ENCODE data around the gene RAB3C.

RAB3C gene

DNA sequence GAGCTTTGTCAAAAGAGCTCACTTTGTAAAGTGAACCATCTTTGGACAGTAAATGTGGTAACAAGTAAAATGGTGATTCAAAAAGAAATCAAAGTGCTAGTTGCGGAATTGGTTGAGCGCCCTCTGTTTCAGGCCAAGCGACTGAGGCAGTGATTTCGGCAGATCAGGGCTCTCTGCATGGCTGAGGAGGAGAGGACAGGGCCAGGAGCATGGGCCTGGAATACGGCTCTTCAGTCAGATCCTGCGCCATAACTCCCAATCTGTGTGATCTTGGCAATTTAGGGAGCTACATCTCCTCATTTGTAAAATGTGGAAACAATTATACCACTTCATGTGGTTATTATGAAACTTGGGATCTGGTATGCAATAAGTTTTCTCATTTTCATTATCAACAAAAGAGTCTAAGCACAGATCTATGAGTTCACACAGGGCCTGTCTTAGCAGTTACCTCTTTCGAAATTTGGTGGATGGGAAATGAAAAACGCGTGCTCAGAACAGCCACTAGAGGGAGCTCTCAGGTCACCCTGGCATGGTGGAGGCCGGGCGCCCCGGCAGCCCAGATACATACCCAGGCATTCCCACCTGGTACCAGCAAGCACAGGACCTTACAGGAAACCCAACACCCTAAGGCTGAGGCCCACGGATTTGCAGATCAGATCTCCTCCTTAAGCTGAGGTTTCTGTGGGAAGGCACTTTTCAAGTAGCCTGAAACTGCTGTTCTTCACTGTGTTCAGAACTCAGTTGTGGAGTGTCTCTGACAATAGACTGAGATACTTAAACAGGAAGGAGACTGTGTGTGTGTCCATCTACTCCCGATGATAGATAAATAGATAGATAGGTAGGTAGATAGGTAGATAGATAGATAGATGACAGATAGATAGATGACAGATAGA, 303.7 kb downstream of the RAB3C start:
- DNase-seq (ENCODE audit: low read depth) = peak; percentile 38

DNA sequence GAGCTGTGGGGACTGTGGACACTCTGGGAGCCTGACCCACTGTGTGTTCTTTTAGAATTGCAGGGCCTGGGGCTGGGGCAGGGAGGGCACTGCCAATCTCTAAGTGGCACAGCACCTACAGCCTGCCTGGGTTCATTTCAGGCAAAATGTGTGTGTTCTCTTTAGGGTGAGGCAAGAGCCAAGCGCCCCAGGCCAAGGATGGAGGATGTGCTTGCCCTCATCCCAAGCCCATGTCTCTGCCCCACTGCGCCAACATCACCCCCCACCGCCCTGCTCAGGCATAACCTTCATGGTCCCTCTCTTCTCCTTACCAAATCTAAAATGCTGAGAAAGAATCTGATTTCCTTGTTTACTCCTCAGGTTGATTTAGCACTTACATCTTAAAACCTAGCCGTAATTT, 304.4 kb downstream of the RAB3C start:
- no peak for DNase-seq (ENCODE audit: low read depth)

DNA sequence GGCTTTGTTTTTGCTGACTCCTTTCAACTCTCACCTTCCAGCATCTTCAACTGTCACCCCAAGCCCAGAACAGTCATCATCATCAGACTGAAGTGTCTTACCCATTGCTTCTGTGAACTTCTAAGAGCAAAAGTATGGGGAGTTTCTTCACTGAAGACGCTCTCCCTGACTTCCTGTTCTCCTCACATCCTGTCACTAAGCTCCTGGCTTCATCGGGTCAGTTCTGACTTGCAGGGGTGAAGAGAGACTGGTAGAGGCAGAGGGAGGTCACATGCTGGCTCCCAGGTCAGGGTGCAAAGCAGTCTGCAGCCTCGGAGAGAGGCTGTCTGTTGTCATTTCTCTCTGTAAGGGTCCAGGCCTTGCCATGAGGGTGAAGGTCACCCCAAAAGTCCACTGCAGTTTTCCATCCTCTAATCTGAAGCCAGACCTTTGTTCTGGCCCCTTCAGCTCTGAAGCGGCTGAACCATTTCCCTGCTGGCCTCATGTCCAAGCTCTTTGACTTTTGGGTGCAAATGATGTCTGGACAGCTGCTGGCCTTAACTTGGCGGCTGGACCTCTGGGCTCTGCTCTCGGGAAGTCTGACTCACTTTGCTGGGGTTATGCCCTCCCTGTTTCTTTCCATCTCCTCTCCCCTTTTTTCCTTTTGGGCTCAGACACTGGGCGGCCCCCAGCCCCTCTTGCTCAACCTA, 305.0 kb downstream of the RAB3C start:
- DNase-seq (ENCODE audit: low read depth) = no peak

DNA sequence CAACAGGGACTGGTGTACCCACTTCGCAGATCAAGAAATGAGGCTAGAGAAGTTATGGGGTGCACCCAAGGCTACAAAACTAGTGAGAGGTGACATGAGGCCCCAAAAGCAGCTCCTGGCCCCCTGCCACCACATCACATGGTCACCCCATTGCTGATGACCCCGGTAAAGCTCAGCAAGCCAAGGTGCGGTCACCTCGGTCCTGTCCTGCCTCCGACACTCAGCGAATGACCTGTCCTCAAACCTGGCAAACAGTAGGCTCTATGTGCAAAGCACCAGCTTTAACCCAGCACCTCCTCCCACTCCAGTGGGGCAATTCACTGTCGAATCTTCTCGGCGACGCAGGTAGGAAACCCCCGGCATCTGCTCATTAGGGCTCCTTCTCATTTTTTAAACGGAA, 307.4 kb downstream of the RAB3C start:
- no peak for DNase-seq (ENCODE audit: low read depth)

DNA sequence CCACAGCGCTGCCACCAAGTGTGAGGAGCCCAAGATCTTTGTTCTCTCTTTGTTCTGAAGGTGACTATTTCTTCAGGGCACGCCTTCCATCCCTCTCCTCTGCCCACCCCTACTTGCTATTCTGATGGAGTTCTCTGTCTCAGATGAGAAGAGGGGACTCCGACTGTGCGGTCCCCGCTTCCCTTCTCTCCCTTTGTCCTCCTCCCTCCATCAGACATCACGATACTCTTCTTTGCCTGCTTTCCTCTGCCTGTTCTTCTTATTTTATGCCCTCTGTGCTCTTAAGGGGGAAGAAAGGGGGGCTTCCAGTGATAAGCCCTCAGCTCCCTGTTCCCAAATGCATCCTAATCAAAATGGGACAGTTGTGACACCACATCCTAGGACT, 307.8 kb downstream of the RAB3C start:
- no peak for DNase-seq (ENCODE audit: low read depth)

DNA sequence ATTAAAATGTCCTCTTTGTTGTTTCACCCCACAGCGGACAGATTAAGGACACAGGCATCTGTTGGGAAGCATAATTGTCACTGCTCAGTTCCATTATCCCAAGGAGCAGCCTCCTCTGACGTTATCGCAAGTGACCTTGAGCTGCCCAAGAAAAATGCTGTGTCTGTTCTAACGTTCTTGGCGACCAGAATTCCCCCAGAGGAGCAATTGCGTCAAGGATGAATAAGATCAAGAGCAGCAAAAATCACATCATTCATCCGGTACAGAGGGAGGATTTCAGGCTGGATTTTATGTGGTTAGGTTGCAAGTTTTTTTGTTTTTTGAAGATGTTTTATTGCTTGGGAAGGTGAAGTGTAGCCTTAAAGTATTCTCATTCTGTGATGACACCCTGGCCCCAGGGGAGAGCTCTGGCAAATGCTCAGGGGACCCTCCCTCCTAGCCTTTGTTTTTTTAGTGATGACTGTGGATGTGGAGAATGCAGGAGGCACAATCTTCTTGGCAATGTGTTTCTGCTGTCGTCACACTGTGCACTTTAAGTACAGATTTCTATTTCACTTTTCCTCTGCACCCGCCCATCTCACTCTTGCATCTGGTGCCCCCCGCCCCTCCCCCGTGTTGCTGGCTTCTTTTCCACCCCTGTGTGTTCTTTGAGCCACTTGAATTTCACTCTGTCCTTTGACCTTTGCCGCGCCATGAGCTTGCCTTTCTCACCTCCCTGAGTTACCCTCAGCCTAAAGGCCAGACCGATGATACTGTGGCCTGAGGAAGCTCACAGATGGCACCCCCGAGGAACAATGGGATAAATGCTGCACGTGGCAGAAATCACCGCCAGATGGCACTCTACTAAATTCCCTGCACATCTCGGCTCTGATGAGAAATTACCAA, 308.5 kb downstream of the RAB3C start:
- peak; percentile 13 for DNase-seq (ENCODE audit: low read depth)

DNA sequence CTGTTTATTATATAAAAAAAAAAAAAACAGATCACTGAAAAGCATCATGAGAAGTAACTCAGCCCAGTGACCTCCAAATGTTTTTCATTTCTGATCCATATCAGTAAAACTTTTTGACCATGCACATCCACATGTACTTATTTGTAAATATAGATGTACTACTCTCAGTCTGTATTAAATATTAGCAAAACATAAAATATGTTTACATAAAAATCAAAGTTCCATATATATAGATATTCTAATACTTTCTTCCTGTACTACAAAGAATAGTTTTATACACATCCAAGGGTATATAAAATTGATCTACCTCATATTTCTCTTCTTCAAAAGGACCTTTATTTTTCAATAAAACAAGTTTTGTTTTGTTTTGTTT, 309.1 kb downstream of the RAB3C start:
- no peak for DNase-seq (ENCODE audit: low read depth)

DNA sequence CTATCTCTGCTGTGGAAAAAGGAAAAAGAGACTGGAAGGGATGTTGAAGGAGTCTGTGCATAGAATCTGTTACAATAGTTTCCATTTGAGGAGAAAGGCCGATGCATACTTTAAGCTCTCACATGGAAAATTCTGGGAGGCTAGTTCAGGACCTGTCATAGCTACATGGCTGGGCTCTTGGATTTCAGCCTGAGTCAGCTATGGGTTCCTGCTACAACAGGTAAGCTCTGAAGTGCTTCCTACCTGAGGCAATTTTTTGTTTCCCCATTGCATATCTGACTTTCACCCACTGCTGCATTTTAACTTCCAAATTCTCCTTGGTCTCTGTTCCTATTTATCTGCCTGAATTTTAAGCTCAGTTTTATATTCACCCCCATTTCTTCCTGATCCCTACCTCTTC, 310.7 kb downstream of the RAB3C start:
- DNase-seq (ENCODE audit: low read depth) = no peak

DNA sequence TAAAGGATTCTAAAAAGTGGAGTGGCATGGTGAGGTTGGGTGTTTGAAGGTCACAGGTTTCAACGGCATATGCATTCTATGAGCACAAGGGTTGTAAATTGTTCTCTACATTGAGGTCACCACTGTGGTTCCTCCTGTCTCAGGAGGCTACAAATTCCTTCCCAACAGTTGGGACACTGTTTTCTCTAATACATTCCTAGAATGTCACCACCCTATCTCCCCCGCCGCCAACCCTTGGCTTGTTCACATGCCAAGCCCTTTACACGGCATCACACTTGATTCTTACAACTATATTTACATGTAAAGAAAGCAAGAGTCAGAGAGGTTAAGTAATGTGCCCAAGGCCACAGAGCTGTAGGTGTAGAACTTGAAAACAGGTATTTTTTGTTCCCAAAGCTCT, 315.1 kb downstream of the RAB3C start:
- no peak for DNase-seq (ENCODE audit: low read depth)

DNA sequence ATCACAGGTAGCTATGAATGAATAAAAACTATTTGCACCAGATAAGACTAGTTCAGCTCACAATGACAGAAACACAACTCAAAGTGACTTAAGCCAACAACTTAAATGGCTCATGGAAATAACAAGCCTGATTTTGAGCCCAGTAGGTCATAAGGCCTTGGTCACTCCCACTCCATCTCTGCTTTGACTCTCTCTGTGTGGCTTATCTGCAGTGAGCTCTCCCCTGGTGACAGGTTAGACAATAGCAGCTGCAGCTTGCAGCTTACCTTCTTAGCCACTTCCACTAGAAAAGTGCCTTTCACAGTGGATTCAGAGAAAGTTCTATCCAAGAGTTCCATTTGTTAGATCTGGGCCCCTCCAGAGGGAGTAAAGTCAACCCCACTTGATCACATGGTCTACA, 315.7 kb downstream of the RAB3C start:
- DNase-seq (ENCODE audit: low read depth) = no peak

DNA sequence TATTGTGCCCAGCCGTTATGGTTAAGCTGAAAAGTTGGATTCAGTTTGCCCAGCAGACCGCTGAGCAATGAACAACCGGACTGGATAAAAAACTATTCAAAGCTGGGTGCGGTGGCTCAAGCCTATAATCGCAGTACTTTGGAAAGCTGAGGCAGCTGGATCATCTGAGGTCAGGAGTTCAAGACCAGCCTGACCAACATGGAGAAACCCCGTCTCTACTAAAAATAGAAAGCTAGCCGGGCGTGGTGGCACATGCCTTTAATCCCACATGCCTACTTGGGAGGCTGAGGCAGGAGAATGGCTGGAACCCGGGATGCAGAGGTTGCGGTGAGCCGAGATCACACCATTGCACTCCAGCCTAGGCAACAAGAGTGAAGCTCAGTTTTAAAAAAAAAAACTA, 318.4 kb downstream of the RAB3C start:
- no peak for DNase-seq (ENCODE audit: low read depth)

DNA sequence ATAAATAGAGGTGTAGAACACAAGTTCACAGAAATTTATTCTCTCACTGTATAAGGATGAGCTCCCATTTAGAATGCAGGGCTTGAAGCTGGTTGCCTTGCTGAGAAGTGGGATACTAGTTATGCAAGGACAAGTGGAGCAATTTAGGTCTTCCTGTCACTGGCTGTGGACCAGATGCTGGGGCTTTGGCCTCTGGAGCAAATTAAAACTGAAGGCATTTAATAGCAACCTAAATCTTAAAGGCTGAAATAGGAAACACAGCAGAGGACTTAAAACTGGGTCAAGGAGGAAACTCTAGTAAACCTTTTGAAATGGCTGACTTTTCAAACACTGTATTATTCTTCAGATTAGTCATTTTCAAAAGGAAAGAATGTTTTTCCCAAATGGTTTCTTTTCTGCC, 319.4 kb downstream of the RAB3C start:
- no peak for DNase-seq (ENCODE audit: low read depth)

DNA sequence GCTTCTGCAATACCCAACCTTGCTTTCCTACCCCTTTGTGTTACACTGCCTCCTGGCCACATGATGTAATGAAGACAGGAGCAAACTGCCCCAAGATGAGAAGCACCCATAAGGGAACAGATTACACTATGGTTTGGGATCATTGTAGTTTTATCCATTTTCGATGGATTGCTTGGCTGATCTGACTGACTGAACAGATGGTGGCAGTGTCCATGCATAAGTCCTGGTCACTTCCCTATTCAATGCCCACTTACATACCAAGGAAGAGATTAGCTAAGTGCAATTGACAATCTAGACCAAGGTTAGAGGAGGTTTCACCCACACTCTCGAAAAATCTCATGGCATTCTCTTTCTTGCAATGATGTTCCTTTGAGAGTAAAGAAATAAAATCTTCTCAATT, 319.9 kb downstream of the RAB3C start:
- no peak for DNase-seq (ENCODE audit: low read depth)

DNA sequence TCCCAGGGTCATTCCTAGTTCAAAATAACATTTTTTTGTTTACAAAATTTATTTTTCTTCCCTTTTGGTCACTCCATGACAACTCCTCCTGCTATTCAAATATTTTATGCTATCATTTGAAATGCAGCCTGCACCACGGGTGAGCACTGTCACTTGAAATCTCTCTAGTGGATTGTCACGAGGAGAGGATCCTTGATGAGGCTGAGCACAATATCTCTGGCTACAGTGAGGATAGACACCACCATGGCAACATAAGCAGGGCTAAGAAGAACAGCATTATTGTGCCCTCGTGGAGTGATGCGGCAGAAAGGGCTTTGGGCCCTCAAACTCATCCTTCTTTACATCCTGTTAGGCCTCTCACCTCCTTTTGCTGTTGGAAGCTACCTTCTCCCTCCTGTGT, 321.9 kb downstream of the RAB3C start:
- no peak for DNase-seq (ENCODE audit: low read depth)

DNA sequence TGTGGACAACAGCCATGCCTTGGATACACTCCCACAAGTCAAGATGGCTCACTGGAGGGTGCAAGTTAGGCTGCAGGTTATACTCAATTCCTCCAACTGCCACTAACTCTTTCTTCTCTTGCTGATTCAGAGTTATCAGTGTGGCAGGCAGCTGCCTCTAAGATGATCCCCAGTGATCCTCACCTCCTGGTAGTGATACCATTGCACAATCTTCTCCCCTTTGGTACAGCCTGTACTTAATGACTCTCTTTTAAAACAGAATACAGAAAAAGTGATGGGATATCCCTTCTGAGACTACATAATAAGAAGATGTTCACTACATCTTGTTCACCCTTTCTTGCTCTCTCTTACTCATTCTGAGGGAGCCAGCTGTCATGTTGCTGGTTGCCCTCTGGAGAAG, 323.1 kb downstream of the RAB3C start:
- DNase-seq (ENCODE audit: low read depth) = no peak
